Panc1 (cell line): ENCODE results near the gene MRGPRF. TPM values are rescaled to one million over a fixed set of nuclear protein-coding genes. Genes with fewer than 3 reads are reported as not detected.

Experiments
- ATAC-seq: fragments of 200-7000 bp; cut with Tn5 transposase; 2 replicates; pipeline ENCODE4 v1.9.1; 2020; ENCODE audit warnings: mild to moderate bottlenecking, moderate library complexity
- BruUV-seq: library from RNA; stranded (reverse); fragments of 400-500 nt; replicated peaks from 2 replicates; lab custom pipeline; 2021; lab: Mats Ljungman, UMichigan
- CTCF ChIA-PET: fragments of 300-600 bp; sonication (Branson Sonifier 250); formaldehyde crosslinking; loops from one replicate; lab custom pipeline; 2022; ENCODE audit warnings: antibody characterized with exemption; lab: Charles Lee
- POLR2A ChIA-PET: fragments of 300-600 bp; sonication (Branson Sonifier 250); formaldehyde crosslinking; loops from one replicate; lab custom pipeline; 2022; ENCODE audit warnings: antibody characterized with exemption; lab: Charles Lee
- DNase-seq: peaks from one replicate; pipeline ENCODE4 v3.0.0-alpha.2; 2010; ENCODE audit warnings: low read depth, low spot score
- H3K27ac ChIP-seq: 2 replicates; pipeline ENCODE4 v1.5.1; 2011; ENCODE audit warnings: mild to moderate bottlenecking, low read length, inconsistent platforms
- H3K27me3 ChIP-seq: fragments of 200-500 bp; sonication (Bioruptor generic); 2 replicates; pipeline ENCODE4 v1.6.0; 2014; ENCODE audit warnings: low read length, inconsistent platforms; ENCODE audit not compliant: control insufficient read depth, insufficient read depth
- H3K36me3 ChIP-seq: fragments of 200-500 bp; sonication (Bioruptor generic); 2 replicates; pipeline ENCODE4 v1.5.1; 2014; ENCODE audit warnings: inconsistent platforms, mild to moderate bottlenecking, low read length, moderate library complexity; ENCODE audit not compliant: control insufficient read depth, insufficient read depth
- H3K4me1 ChIP-seq: 2 replicates; pipeline ENCODE4 v1.5.1; 2011; ENCODE audit warnings: inconsistent platforms, mild to moderate bottlenecking, low read length, moderate library complexity; ENCODE audit not compliant: control insufficient read depth, insufficient read depth
- H3K4me3 ChIP-seq, 2 experiments: 2 replicates each; pipeline ENCODE4 v1.5.1; 2011 to 2012; ENCODE audit warnings: low read depth in 2 of 2, low read length in 2 of 2, mild to moderate bottlenecking in 2 of 2, inconsistent platforms in 1 of 2, moderate library complexity in 1 of 2
- H3K9me3 ChIP-seq: fragments of 200-500 bp; sonication (Bioruptor generic); 2 replicates; pipeline ENCODE4 v1.5.1; 2014; ENCODE audit warnings: low read depth, mild to moderate bottlenecking, inconsistent platforms, low read length, moderate library complexity; ENCODE audit not compliant: control insufficient read depth, insufficient read depth
- POLR2AphosphoS5 ChIP-seq: IDR thresholded peaks from 2 replicates; pipeline ENCODE4 v1.6.1; 2012; ENCODE audit warnings: mild to moderate bottlenecking, low read depth, low read length, moderate library complexity
- REST ChIP-seq, 2 experiments: IDR thresholded peaks; 2 replicates each; pipeline ENCODE4 v1.6.1; 2011 to 2012; ENCODE audit warnings: low read depth in 2 of 2, control low read depth in 1 of 2, low read length in 1 of 2, mild to moderate bottlenecking in 1 of 2, moderate library complexity in 1 of 2; ENCODE audit not compliant: insufficient read depth in 1 of 2
- SIN3A ChIP-seq: IDR thresholded peaks from 2 replicates; pipeline ENCODE4 v1.6.1; 2012; ENCODE audit warnings: low read depth, mild to moderate bottlenecking, low read length, moderate library complexity, borderline replicate concordance; ENCODE audit not compliant: insufficient read depth
- TCF7L2 ChIP-seq: IDR thresholded peaks from 2 replicates; pipeline ENCODE4 v1.6.1; 2011; ENCODE audit warnings: mild to moderate bottlenecking, low read depth, low read length, inconsistent platforms
- in situ Hi-C: cut with HindIII; loops from 2 replicates; pipeline ENCODE4 v1.10.0; 2016; ENCODE audit warnings: low sequenced_read_pairs, low pct_unique_long_range_greater_than_20kb
- intact Hi-C: fragments of 100-400 bp; cut with micrococcal nuclease; formaldehyde crosslinking; loops from one replicate; pipeline ENCODE4 v1.10.0; 2022; ENCODE audit not compliant: unreplicated experiment
- total RNA-seq: library from RNA; stranded (reverse); gene quantifications from one replicate; pipeline ENCODE4 v1.2.1, GENCODE V29; 2021; ENCODE audit not compliant: unreplicated experiment
- TF ChIP-seq, protein P1 (sequence below): fragments of 450-650 bp; IDR thresholded peaks from 2 replicates; pipeline ENCODE4 v1.5.1; 2017; ENCODE audit warnings: mild to moderate bottlenecking

MRGPRF gene
- total RNA-seq, 1 experiment from 2014 or later: 0.36 TPM

DNA sequence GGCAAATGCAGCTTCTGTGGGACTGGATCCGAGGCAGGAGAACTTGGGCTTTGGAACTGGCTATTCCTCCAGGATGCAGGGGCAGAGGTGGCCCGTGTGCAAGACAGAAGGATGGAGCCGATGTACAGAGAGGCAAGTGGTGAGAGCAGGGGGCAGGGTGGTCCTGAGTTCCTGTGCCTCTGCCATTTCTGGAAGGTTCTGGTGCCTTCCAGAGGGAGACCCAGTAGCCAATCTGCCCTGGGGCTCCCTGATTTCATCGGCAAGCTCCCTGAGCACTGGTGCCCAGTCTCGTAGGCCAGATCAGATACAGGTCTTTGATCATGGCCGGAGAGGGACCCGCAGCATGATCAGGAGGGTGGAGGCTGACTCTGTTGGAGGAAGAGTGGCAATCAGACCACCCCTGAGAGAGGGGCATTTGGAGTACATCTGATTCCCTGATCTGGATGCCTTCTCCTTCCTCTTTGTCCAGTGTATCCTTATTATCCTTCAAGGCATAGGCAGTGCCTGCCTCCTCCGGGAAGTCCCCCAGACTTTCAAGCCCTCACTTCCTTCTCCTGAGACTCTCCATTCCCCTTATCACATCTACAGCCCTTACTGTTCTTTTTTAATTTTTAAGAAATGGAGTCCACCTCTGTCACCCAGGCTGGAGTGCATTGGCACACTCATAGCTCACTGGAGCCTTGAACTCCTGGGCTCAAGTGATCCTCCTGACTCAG is 42.0 kb downstream of the MRGPRF start:
- Histone ChIP-seq H3K36me3 (no peaks in the 10 kb centered on the region), H3K4me3 (no peak overlapping the region), H3K27me3 (peaks cover 6% of the 10 kb centered on the region; the same call in 1 of the 2 replicates), H3K4me1 (no peaks in the 10 kb centered on the region), H3K9me3 (no peaks in the 10 kb centered on the region), H3K27ac (no peak overlapping the region)
- ChIA-PET POLR2A (interaction anchor here (0.6 kb wide), 2 partner anchors 32 to 1399 kb away, joined by 3 read pairs; no protein-coding TSS in a partner anchor), CTCF (no interaction called here)
- no peak for TF ChIP-seq SIN3A
- TF ChIP-seq POLR2AphosphoS5: no peak
- TF ChIP-seq REST (IDR thresholded peaks at IDR 0.05; ENCODE audit: insufficient read depth in 1 of 2, low read depth in 2 of 2, low read length in 1 of 2): no peak
- TF ChIP-seq, protein P1, sequence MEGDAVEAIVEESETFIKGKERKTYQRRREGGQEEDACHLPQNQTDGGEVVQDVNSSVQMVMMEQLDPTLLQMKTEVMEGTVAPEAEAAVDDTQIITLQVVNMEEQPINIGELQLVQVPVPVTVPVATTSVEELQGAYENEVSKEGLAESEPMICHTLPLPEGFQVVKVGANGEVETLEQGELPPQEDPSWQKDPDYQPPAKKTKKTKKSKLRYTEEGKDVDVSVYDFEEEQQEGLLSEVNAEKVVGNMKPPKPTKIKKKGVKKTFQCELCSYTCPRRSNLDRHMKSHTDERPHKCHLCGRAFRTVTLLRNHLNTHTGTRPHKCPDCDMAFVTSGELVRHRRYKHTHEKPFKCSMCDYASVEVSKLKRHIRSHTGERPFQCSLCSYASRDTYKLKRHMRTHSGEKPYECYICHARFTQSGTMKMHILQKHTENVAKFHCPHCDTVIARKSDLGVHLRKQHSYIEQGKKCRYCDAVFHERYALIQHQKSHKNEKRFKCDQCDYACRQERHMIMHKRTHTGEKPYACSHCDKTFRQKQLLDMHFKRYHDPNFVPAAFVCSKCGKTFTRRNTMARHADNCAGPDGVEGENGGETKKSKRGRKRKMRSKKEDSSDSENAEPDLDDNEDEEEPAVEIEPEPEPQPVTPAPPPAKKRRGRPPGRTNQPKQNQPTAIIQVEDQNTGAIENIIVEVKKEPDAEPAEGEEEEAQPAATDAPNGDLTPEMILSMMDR: no peak
- no peak for TF ChIP-seq TCF7L2
- no TSS peak for BruUV-seq
- ATAC-seq: no peak
- in situ Hi-C loops: no loop called here
- DNase-seq: no peak
- intact Hi-C loops: no loop called here

DNA sequence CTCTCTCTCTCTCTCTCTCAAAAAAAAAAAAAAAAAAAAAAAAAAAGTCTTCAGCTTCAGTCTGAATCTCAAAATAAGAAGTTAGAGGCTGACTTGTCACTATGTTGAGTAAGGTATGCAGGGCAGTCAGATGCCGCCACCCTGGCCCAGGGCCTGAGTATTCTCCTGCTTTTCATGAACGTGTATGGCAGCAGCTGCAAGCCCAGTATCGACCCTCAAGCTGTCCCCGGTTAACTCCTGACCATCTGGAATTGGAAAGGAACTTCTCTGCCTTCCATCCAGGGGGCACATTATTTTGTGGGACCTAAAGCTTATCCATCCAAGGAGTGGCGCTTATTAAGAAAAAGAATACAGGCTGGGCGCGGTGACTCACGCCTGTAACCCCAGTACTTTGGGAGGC is 43.7 kb downstream of the MRGPRF start:
- in situ Hi-C loops (no loop called here), intact Hi-C loops (no loop called here)
- Histone ChIP-seq H3K4me1 (no peaks in the 10 kb centered on the region), H3K4me3 (no peak overlapping the region), H3K9me3 (no peaks in the 10 kb centered on the region), H3K36me3 (no peaks in the 10 kb centered on the region), H3K27ac (no peak overlapping the region), H3K27me3 (peaks cover 6% of the 10 kb centered on the region; the same call in 1 of the 2 replicates)
- ChIA-PET CTCF (no interaction called here), POLR2A (interaction anchor here (0.5 to 0.8 kb wide), 5 partner anchors 11 to 887 kb away, joined by 3 to 11 read pairs (median 3); no protein-coding TSS in a partner anchor)
- DNase-seq (no peak), ATAC-seq (no peak)
- TF ChIP-seq TCF7L2 (no peak), POLR2AphosphoS5 (no peak), SIN3A (no peak), REST (IDR thresholded peaks at IDR 0.05; ENCODE audit: insufficient read depth in 1 of 2, low read depth in 2 of 2, low read length in 1 of 2) (no peak)
- TF ChIP-seq, protein P1: no peak
- no TSS peak for BruUV-seq
